ENCODE data around the gene PDIA6. TPM values are rescaled to one million over a fixed set of nuclear protein-coding genes. Genes with fewer than 3 reads are reported as not detected.

Gene PDIA6
- total RNA-seq, 1 donor from 2014 or later, result 406 TPM

- DNase-seq (ENCODE audit: low read depth), result no peak
- no peak overlapping the region for H3K4me3 ChIP-seq (ENCODE audit: low read depth, low read length)
- no peak for TF ChIP-seq CTCF (conservative IDR thresholded peaks at IDR 0.05; ENCODE audit: low read depth, low read length)
These were observed 53.4 kb downstream of the PDIA6 start for GRCh38 chr2:10759151-10759714.

- no peak for DNase-seq (ENCODE audit: low read depth)
- no peak overlapping the region for H3K4me3 ChIP-seq (ENCODE audit: low read depth, low read length)
- no peak for TF ChIP-seq CTCF (conservative IDR thresholded peaks at IDR 0.05; ENCODE audit: low read depth, low read length)
These were observed 54.7 kb downstream of the PDIA6 start for GRCh38 chr2:10757814-10758286.

GRCh38 chr2:10755621-10756020 is 57.0 kb downstream of the PDIA6 start:
- no peak overlapping the region for H3K4me3 ChIP-seq (ENCODE audit: low read depth, low read length)
- TF ChIP-seq CTCF (conservative IDR thresholded peaks at IDR 0.05; ENCODE audit: low read depth, low read length), result no peak
- DNase-seq (ENCODE audit: low read depth), result no peak

- no peak overlapping the region for H3K4me3 ChIP-seq (ENCODE audit: low read depth, low read length)
- DNase-seq (ENCODE audit: low read depth), result no peak
- TF ChIP-seq CTCF (conservative IDR thresholded peaks at IDR 0.05; ENCODE audit: low read depth, low read length), result no peak
These were observed 58.7 kb downstream of the PDIA6 start for GRCh38 chr2:10753876-10754275.

- no peak for DNase-seq (ENCODE audit: low read depth)
- no peak for TF ChIP-seq CTCF (conservative IDR thresholded peaks at IDR 0.05; ENCODE audit: low read depth, low read length)
These were observed 59.4 kb downstream of the PDIA6 start for GRCh38 chr2:10753156-10753555.

GRCh38 chr2:10752236-10752635 is 60.3 kb downstream of the PDIA6 start:
- H3K4me3 ChIP-seq (ENCODE audit: low read depth, low read length), result no peak overlapping the region
- no peak for DNase-seq (ENCODE audit: low read depth)
- no peak for TF ChIP-seq CTCF (conservative IDR thresholded peaks at IDR 0.05; ENCODE audit: low read depth, low read length)

More at GRCh38 chr2:10753156-10753555, 59.4 kb downstream of the PDIA6 start:
- H3K4me3 ChIP-seq (ENCODE audit: low read depth, low read length), result no peak overlapping the region

GRCh38 chr2:10750610-10751009 is 62.0 kb downstream of the PDIA6 start:
- no peak for DNase-seq (ENCODE audit: low read depth)
- no peak for TF ChIP-seq CTCF (conservative IDR thresholded peaks at IDR 0.05; ENCODE audit: low read depth, low read length)

More at GRCh38 chr2:10750610-10751009, 62.0 kb downstream of the PDIA6 start:
- no peak overlapping the region for H3K4me3 ChIP-seq (ENCODE audit: low read depth, low read length)
